HG03469 (cell line): ENCODE data around the gene COL4A2.
A peak's percentile ranks its signal among the peaks of the same experiment; 100 is the strongest.

Experiments used
- ATAC-seq: cut with Tn5 transposase; IDR thresholded peaks from one replicate; pipeline ENCODE4 v1.9.1; 2021; ENCODE audit warnings: mild to moderate bottlenecking, moderate library complexity, moderate number of reproducible peaks; ENCODE audit not compliant: unreplicated experiment

Gene COL4A2

DNA sequence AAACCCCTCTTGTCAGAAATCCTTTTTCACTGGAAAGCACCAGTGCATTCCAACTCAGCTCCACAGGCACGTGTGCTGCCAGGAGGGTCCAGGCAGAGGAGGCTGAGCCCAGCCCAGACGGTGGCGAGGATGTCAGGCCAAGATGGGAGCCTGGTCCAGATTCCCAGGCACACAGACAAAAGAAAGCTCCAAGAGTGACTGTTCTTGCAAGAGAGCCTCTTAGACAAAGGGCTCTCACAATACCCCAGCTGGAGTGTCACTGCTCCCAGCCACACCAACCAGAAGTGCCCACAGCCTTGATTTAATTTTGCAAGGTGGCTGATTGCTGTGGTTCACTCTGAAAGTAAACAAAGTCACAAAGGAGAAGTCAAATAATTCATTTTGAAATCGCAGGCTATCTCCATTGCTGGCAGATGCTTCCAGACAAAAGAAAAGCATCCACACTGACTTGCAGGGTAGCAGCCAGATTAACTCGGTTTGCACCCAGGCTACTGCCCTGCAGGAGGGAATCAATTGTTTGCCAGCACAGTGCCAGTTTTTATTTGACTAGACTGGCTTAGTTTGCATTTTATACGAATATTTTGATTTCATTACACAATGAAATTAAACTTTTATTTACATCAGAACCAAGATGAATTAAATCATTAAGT lies 159.3 kb downstream of the COL4A2 start:
- no peak for ATAC-seq

DNA sequence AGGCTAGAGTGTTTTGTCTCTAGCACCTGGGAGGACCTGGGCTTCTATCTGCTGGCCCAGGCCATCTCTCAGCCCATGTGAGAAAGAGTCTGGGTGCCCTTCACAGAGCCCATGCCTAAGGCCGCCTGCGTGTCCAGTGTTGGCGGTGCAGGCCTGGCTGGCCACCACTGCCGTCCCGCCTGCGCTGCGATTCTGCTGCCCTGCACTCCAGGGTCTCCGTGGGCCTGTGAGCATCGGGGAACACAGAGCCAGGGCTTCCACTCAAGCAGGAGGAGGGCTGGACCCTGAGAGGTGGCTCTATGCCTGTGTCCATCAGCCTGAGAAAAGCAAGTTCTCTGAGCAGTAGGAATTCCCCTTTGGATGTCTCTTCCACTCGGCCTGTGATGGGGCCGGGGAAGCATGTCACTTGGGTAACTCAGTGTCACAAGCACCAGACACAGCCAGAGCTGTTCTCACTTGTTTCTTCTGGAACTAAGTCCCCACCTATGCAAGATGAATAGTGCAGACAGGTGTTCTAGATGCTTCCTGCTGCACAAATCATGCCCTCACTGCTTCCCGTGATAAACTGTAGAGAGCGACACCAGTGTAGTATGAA lies 160.5 kb downstream of the COL4A2 start:
- ATAC-seq, result no peak

DNA sequence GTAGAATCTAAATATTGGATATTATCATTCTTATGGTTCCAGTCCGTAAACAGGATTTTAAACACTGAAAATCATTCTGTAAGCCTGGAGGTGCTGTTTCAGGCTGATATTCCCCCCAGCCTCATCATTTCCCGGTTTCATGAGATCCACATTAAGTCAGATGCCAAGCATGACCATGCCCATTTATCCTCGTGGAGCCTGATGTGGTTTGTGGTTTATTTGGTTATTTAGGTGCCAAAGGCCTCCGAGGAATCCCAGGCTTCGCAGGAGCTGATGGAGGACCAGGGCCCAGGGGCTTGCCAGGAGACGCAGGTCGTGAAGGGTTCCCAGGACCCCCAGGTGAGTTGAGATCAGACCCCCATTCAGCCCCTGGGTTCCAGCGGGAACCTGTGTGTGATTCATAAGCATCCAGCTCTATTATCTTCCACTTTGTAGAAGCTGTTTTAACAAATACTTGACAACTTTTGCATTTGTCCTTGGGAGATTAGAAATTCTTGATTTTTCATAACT lies 162.0 kb downstream of the COL4A2 start:
- no peak for ATAC-seq

DNA sequence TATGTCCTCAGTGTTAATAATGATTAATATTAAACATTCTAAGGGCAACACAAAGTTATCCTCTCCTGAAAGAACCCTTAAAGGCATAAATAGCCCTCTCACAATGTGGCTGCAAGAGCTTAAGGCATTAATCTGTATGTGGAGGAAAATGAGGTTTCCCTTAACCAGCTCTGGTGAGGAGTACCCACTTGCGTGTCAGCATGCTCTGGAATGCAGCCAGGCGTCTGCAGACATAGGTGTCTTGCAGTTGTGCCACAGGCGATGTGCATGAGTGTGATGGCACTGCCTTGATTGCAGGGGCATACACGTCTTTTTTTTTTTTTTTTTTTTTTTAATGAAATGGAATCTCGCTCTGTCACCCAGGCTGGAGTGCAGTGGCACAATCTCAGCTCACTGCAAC lies 162.5 kb downstream of the COL4A2 start:
- no peak for ATAC-seq

DNA sequence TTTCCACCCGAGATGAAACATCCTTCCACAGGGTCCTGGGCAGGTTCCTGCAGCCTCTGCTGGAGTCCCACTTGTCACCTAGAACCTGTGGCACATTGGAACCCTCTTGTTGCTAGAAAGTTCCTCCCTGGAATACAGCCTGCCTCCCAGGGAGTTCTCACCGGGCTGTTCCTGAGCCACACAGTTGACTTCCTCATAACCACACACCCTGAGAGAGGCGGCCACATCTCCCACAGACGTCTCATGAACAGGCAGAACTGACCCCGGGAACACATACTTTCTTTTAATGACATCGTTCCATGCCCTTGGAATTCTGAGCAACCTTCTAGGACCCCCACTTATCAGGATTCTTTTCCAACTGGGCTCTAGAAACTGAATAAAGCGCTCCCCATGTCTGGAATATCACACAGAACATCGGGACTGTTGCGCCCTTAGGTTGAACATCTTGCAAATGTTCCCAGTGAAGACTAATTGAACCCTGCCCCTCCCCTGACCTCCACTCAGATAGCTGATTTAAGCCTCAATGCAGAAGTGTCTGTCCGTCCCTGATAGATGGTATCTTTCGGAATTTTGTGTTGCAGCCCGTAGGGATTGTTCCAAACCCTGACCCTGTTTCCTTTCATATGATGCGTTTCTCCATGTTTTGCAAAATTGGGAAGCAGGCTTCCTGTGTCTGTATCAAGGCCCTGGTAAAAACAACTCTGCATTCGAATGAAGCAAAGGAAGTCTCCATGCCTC lies 163.4 kb downstream of the COL4A2 start:
- no peak for ATAC-seq

DNA sequence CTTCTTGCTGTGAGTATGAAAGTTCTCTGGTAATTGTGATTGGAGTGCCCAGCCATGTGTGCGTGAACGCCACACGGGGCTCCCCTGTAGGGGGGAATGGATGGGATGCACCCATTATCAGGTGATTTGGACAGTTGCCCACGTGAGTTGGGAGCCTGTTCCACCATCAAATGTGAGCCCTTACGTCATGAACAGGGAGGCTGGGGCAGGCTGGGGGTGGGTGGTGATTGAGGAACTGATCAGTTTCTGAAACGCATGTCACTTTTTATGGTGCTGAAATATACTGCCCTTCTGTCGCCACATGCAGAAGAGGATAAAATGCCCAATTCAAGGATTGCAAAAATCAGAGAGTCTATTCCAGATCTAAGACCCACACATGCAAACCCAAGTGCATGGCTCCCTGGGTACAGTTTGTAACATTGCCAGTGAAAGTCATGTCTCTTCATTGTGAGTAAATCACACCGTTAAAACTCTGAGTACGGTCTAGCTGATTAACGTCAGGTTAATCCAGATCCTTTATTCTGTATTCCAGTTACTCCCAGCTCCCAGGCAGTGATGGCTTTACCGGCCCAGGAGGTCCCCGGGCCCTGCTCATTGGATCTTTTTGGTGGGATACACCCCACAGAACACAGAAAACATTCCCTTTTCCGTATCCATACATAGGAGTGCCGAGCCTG lies 164.2 kb downstream of the COL4A2 start:
- peak; percentile 22 for ATAC-seq

DNA sequence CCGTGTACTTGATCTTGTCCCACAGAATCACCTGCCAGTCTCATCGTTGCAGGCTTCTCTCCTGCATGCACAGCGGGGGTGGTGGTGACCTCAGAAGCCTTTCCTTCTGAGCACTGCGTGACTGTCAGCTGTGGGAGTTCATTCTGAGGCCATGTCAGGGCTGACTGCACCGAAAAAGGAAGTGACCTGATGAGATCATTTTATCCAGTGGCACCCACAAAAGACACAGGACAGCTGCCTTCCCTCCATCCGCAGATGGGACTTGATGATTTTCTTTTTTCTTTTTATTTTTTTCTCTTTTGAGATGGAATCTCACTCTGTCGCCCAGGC lies 164.7 kb downstream of the COL4A2 start:
- ATAC-seq, result peak; percentile 94

DNA sequence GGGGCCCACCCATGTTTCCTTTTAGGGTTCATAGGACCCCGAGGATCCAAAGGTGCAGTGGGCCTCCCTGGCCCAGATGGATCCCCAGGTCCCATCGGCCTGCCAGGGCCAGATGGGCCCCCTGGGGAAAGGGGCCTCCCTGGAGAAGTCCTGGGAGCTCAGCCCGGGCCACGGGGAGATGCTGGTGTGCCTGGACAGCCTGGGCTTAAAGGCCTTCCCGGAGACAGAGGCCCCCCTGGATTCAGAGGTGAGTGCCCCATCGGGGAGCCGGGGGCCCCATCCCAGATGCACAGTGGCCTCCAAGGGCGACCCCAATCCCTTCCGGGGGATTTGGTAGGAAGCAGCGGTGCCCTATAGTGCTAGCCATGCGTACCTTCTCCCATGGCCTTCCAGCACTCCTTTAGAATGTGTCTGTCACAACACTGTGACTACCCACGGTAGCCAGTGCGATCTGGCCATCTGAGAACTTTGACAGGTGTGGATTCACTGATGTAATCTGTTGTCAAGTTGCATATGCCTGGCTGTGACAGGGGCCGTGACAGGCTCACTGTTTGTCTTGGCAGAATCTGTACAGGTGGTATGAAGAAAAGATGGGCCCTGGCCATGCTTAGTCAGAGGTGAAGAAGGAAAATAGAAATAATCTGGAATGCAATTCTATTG lies 165.9 kb downstream of the COL4A2 start:
- no peak for ATAC-seq

DNA sequence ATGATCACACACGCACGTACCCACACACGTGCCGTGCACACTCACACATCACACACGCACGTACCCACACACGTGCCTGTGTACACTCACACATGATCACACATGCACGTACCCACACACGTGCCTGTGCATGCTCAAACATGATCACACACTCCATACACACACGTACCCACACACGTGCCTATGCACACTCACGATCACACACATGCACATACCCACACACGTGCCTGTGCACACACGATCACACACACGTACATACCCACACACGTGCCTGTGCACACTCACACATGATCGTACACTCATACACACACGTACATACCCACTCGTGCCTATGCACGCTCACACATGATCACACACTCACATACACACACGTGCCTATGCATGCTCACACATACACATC lies 167.6 kb downstream of the COL4A2 start:
- ATAC-seq, result no peak

DNA sequence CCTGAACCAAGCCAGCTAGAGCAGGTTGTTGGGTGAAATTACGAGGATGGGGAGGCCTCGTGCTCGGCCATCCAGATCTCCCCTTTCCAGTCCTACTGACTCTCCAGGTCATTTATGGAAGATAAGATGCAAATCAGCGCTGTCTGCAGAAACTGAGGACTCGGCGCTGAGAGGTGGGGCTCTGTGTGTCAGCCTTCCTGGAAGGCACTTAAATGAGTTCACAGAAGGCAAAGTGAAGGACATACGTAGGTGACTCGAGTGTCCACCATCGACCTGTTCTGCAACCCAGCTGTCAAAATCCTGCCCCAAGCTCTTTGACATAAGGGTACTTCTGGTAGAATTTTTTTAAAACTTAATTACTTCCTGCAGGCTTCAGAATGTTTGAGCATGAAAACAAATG lies 168.0 kb downstream of the COL4A2 start:
- no peak for ATAC-seq

DNA sequence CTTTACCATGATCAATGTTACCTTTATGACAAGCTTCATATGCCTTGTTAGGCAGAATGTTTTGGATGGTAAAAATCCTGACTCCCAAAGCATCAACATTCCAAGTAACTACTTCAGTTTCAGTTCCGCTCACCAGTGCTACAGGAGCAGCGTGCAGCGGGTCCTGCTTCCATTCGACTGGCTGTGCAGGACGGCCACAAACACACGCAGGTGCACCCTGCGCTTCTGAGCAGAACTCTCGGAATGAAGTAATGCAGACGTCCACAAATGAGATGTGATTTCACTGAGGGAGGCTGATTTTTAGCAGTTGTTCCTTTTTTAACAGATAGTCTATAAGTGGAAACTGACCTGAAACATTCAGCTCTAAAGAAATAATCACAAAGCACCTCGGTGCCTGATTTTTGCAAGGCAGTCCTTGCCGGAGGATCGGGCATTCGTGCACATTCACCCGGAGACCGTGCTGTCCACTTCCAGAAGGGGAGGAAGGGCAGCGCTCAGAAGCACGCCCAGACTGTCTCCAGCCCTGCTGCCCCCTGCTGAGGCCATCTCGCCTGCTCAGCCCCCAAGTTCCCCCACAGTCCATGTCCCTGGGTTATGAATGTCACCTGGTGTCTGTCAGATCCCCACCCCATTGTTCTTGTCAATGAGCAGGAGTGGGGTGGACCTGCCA lies 168.6 kb downstream of the COL4A2 start:
- no peak for ATAC-seq

DNA sequence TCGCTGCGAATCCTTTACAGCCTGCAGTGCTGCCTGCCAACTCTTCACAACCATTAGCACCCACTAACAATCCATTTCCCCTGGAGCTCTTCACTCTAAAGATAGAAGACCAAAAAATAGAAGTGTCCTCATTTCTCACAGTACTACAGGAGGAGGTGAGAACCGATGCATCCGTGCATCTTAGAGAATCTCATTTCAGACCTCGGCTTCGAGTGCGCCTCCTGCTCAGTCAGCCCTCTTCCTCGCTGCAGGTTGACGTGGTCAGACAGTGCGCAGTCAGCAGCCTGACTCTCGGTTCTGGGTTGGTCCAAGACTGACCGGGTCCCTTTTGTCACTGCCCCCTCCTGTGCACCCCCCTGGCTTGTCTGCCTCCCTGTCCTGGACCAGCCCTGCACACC lies 169.1 kb downstream of the COL4A2 start:
- ATAC-seq, result no peak

DNA sequence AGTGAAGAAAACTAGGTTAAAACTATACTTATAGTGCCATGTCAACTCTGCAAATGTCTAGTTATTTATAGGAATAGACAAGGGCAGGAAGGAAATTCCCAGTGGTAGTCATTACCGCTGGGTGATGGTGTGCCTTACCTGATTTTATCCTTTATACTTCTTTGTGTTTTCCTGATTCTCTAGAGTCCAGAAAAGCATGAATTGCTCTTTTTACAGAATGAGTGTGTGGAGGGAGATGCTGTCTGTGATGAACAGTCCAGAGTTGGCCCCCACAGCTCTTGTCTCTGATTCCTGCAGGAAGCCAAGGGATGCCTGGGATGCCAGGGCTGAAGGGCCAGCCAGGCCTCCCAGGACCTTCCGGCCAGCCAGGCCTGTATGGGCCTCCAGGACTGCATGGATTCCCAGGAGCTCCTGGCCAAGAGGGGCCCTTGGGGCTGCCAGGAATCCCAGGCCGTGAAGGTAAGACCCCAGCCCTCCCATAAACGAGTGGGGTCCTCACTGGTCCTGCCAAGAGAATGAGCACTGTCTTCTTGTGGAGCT lies 170.7 kb downstream of the COL4A2 start:
- ATAC-seq, result no peak

DNA sequence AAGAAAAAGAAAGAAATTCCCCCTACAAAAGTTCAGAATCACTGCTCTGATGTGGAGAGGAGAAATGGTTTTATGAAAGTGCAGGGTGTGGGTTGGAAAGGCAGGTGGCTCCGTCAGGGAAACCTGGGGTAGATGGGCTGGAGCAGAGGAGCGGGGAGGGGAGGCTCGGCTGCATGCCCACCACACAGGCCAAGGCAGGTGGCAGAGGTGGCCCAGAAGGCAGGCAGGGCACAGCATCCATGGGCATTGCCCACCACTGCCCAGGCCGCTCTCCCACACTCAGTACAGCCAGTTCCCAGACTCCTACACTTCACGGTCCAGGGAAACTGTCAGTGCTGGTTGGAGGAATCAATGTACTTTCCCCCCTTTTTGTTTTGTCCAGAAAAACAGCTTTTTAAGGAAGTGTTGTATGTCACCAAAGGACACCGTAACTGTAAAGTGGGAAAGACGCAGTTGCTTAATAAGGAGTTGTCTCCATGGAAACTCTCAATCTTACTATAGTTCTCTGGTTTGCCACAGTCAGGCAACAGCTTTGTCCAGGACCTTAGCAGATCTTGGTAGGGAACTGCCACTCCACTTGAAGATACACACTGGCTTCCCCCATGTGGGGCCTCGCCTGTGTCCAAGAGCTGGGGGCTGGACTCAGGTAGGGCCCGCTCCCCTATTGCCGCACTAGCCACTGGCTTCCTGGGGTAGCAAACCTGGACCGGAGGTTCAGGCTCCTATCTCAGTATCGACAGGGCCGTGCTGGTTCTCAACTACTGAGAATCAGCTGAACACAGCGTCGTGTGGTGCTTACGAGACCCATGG lies 171.5 kb downstream of the COL4A2 start:
- ATAC-seq, result no peak

DNA sequence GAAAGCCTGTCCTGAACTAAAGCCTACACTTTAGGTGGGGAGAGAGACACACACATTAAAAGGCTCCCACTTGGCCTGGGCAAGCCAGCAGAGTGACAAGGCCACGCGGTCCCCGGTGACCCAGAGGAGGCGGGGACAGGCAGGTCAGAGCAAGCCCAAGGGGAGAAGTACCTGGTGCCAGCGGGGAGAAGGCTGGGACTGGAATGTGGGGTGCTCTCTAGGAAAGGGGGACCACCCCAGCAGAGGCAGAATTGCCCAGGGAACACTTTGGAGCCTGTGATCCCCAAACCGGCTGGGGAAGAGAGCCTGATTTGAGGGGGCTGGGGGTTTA lies 172.1 kb downstream of the COL4A2 start:
- no peak for ATAC-seq

DNA sequence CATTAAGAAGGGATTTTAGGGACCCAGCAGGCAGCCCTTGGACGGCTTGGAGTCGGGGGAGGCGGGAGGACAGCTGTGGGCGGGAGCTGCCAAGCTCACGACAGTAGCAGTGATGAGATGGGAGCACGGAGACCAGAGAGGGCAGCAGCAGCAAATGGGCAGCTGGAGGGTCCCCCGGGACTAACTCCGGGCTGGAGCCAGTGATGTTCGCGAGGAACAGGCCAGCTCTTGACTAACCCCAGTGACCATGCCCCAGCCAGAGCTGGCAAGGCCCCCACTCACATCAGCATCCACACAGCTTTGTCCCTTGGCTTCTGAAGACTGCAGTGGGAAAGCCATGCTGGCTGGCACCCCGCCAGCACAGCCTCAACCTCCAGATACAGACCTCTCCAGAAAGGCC lies 172.6 kb downstream of the COL4A2 start:
- ATAC-seq, result no peak

DNA sequence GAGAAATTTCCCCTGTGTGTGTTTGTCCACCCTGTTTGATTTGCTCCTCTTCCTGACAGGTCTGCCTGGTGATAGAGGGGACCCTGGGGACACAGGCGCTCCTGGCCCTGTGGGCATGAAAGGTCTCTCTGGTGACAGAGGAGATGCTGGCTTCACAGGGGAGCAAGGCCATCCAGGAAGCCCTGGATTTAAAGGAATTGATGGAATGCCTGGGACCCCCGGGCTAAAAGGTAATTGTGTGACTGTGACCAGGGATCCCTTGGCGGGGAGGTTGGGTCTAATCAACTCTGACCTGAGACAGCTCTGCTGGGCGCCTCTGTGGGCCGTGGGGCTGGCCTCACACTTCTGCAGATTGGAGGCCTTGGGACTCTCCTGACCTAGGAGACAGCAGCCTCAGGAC lies 173.1 kb downstream of the COL4A2 start:
- ATAC-seq, result no peak

DNA sequence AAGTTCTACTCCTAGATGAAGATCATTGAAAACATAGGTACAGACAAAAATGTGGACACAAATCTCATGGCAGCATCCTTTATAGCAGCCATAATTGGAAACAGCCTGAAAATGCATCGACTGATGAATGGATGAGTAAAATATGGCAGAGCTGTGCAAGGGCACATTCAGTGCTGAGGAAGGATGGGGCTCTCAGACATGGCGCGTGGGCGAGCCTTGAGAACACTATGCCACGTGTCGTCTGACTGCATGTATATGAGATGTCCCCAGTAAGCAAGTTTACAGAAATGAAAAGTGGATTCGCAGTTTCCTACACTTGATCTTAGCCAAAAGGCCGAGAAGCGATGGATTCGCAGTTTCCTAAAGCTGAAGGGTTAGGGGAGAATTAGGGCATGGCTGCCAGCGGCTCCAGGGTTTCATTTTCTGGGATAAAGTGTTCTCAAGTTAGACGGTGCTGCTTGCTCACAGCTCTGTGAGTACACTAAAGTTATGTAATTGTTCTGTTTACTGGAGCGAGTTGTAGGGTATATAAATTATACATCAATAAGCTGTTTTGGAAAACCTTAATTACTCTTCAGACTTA lies 176.4 kb downstream of the COL4A2 start:
- no peak for ATAC-seq

DNA sequence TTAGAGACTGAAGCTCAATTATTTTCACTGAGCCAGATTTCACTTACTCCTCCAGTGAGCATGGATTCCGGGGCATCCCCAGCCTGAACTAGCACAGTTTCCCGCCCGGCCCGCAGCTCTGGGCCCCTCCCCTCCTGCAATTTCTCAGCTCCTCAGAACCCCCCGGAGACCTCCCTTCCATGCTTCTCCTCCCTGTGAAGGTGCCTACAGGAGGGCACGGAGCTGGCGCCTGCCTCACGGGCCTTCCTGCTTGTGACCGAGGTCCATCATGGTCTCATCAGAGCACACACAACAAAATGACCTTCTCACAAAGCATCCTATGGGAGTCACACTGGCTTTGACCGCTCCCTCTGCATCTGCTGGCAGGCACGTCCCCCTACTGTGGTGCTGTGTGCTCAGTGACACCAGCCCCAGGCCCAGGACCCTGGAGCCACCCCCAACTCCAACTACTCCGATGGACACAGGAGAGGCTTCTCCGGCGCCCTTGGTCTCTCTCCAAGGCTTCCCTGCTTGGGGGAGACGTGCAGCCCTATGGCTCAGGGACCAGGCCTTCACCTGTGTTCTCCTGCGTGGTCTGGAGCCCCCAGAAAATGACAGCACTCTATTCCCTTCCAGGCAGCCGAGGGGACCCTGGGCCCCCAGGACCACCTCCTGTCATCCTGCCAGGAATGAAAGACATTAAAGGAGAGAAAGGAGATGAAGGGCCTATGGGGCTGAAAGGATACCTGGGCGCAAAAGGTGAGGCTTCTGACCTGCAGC lies 177.4 kb downstream of the COL4A2 start:
- no peak for ATAC-seq
